C4-2B (cell line): ENCODE results near the gene SSBP3.
A peak's percentile ranks its signal among the peaks of the same experiment; 100 is the strongest.

Experiments
- H3K27ac ChIP-seq: fragments of 450-650 bp; 2 replicates; pipeline ENCODE4 v1.5.1; 2017
- CTCF ChIP-seq: fragments of 450-650 bp; conservative IDR thresholded peaks from 2 replicates; pipeline ENCODE4 v1.5.1; 2017; ENCODE audit warnings: mild to moderate bottlenecking
- ZFX ChIP-seq: fragments of 450-650 bp; IDR thresholded peaks from 2 replicates; pipeline ENCODE4 v1.6.1; 2017

SSBP3 gene

GRCh38 chr1:54335011-54335754 lies 71.0 kb downstream of the SSBP3 start:
- TF ChIP-seq ZFX: no peak
- no peak for TF ChIP-seq CTCF

GRCh38 chr1:54332781-54333585 lies 73.2 kb downstream of the SSBP3 start:
- no peak for TF ChIP-seq ZFX
- TF ChIP-seq CTCF: no peak
- no peak overlapping the region for H3K27ac ChIP-seq

More at GRCh38 chr1:54335011-54335754, 71.0 kb downstream of the SSBP3 start:
- H3K27ac ChIP-seq: no peak overlapping the region

- H3K27ac ChIP-seq: peak overlapping the region; percentile 18
These were observed 74.2 kb downstream of the SSBP3 start for GRCh38 chr1:54331843-54332463.

GRCh38 chr1:54331091-54331772 lies 75.0 kb downstream of the SSBP3 start:
- peak overlapping the region; percentile 18 for H3K27ac ChIP-seq
- TF ChIP-seq CTCF (no peak), ZFX (no peak)

More at GRCh38 chr1:54331843-54332463, 74.2 kb downstream of the SSBP3 start:
- TF ChIP-seq CTCF (no peak), ZFX (no peak)

- H3K27ac ChIP-seq: no peak overlapping the region
- TF ChIP-seq ZFX (no peak), CTCF (no peak)
These were observed 76.7 kb downstream of the SSBP3 start for GRCh38 chr1:54329312-54330003.

GRCh38 chr1:54328066-54328636 lies 78.0 kb downstream of the SSBP3 start:
- TF ChIP-seq ZFX: no peak
- TF ChIP-seq CTCF: no peak
- no peak overlapping the region for H3K27ac ChIP-seq
